NK-92 (cell line): ENCODE results near the gene TGOLN2.

Experiments
- DNase-seq: peaks from one replicate; lab custom pipeline; 2025; ENCODE audit not compliant: unreplicated experiment; lab: John Stamatoyannopoulos, UW

The TGOLN2 gene

DNA sequence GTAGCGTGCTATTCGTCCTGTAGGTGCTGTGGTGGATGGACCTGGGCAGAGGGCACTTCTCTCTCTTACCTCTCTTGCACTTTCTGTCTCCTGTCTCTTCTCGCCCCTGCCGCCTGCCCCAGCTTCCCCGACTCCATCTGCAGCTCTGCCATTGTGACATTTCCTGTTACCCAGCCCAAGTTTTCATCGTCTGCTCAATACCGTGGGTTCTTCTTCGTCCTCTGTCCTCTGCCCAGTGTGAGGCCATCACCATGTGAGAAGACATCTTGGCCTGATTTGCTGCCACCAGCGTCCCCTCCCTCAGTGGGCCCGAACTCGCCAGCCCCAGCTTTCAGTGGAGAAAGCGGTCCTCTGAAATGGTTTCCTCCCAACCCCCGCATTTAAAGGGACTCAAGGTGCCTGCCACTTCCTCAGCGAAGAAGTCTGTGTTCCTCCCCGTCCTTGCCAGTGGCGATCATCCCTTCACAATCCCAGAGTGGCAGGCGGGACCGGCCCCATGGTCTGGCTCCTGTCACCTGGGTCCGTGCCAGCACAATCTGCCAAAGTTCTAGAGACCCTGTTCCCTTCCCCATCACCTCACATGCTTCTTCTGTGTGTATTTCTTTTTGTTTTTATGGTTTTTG lies 18.0 kb downstream of the TGOLN2 start:
- DNase-seq, result no peak

DNA sequence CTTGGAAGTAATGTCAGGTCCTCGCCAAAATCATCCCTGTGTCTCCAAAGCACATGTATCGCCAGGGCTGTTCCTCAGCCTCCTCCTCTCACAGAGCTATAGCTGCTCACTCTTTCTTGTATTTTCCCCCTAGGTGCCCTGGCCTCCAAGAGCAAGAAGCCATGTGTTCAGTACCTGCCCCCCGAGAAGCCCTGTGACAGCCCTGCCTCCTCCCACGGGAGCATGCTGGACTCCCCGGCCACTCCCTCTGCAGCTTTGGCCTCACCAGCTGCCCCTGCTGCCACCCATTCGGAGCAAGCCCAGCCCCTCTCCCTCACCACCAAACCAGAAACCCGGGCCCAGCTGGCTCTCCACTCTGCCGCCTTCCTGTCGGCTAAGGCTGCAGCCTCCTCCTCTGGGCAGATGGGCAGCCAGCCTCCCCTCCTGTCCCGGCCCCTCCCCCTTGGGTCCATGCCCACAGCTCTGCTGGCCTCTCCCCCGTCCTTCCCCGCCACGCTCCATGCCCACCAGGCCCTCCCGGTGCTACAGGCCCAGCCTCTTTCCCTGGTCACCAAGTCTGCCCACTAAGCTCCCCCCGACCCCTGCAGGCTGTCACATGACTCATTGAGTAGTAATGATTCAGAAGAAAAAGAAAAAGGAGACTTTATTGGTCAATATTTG lies 18.8 kb downstream of the TGOLN2 start:
- DNase-seq, result no peak

DNA sequence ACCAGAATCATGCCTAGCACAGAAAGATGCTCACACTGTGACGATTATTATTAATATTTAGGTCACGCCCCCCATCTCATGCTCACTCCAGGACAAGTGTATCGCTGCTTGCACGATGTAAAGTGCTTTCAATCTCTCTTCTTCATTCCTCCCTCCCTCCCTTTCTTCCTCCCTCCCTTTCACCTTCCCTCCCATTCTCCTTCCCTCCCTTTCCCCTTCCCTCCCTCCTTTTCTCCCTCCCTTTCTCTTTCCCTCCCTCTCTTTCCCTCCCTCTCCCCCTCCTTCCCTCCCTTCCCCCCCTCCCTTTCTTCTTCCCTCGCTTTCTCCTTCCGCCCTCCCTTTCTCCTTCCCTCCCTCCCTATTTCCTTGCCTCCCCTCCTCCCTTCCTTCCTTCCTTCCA lies 19.6 kb downstream of the TGOLN2 start:
- no peak for DNase-seq

DNA sequence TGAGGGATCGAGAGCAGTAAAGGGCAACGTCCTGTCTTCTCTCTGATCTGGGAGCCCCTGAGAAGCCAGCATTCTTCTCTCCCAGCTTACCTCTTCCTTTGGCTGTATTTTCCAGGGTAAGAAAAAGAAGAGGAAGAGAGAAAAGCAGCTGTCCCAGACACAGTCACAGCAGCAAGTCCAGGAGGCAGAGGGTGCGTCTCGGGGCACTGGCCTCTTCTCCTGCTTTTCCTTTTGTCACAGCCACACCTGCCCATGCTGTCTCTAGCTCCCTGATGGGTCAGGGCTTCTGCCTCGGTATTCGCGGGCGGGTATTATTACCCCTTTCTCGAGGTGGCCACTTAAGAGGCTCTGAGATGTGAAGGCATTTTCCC lies 20.3 kb downstream of the TGOLN2 start:
- no peak for DNase-seq

DNA sequence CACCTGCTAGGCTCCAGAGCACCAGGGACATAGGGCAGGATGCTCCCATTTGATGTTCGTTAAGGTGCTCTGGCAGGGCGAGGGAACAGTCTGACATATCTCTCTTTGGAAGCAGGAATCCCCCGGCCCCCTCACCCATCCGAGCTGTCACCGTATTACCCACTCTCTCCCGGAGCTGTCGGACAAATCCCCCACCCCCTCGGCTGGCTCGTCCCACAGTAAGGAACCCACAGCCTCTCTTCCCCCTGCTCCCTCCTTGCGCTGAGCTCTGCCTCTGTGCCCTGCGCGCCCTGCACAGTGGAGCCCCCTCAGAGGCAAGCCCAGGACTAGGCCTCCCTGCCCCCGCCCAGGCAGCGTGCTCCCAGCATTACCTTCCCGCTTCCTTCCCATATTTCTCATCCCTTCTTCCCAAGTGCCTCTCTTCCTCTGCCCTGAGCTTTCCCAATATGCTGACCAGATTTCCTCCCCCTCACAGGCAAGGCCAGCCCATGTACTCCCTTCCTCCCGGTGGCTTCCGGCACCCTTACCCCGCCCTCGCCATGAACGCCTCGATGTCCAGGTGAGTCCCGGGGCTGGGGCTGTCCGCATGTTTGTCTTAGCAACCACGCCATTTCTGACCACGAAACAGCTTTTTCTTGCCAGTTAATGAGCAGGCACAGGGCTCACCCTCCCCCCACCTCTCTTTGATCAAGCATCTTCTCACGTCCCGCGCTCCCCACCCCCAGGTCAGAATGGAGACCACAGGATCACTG lies 23.8 kb downstream of the TGOLN2 start:
- DNase-seq, result no peak

DNA sequence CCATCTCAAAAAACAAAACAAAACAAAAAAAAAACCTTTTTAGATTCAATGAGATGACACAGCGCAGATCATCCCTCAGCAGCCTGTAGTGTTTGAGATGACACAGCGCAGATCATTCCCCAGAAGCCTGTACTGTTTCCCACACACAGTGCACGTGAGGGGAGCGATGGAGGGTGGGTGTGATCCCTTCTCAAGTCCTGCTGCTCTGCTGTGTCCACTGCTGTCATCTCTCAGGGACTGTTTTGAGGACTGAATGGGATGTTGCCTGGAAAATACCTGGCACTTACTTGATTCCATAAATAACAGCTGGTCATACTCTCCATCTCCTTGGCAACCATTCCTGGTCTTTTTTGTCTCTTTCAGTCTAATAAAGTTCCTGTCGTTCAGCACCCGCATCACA lies 25.7 kb downstream of the TGOLN2 start:
- DNase-seq, result no peak

DNA sequence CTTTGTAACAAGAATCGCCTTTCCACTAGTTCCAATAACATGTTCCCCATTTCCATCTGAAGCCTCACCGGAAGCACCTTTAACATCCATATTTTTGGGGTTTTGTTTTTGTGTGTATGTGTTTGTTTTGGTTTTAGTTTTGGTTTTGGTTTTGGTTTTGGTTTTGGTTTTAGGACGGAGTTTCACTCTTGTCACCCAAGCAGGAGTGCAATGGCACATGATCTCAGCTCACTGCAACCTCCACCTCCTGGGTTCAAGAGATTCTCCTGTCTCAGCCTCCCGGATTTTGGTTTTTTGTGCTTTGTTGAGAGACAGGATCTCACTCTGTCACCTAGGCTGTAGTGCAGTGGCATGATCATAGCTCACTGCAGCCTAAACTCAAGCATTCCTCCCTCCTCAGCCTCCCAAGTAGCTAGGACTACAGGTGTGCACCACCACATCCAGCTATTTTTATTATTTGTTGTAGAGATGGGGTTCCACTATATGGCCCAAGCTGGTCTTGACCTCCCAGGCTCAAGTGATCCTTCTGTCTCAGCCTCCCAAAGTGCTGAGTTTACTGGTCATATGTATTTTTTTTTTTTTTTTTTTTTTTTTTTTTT lies 36.3 kb downstream of the TGOLN2 start:
- DNase-seq, result no peak

DNA sequence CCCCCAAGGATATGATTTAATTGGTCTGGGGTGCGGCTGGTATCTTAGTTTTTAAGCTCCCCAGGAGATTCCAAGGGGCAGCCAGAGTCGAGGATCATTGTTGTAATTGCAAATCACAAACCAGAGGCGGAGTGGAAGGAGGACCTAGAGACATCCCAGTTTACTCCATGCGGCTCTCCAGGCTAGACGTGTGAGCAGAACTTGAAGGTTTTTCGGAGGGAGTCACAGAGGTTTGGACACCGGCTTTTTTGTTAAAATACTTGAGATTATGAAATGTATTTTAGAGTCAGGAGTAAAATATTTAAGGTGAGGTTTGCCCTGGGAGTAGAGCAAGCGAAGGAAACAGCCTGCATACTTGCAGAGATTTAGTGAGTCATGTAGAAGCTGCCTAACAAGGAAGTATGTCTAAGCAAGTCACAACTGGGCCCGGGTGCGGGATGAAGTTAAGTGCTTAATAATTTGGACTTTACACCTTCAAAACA lies 39.5 kb downstream of the TGOLN2 start:
- DNase-seq, result no peak

DNA sequence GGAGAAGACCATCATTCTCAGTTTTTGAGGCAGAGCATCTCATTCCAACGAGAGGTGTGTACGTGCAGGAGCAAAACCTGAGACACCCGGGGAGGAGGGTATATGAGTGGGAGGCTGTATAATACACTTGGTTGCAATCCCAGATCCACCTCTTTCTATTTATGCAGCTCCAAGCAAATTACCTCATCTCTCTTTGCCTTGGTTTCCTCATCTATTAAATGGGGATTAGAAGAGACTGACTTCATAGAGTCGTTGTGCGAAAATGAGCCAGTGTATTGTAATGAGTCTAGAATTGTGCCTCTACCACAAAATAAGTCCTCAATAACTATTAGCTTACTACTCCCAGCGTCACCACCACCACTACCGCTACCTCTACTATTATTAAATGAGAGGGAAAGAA lies 40.1 kb downstream of the TGOLN2 start:
- DNase-seq, result no peak

DNA sequence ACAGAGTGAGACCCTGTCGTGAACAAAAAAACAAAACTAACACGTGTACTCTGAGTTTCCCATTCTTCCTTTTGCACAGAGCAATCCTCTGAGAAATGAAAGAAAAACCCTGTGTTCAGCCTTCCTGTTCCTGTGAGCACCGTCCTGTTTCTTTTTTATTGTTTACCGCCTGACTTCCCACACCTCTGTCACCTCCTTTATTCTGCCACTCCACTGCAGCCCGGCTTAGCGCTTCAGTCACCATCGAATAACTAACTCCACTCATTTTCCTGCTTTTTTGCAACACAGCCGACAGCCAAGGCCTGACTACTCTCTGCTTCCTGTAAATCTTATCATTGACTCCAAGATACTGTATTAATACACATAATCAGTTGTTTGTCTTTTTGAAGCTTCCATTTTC lies 40.9 kb downstream of the TGOLN2 start:
- DNase-seq, result no peak

DNA sequence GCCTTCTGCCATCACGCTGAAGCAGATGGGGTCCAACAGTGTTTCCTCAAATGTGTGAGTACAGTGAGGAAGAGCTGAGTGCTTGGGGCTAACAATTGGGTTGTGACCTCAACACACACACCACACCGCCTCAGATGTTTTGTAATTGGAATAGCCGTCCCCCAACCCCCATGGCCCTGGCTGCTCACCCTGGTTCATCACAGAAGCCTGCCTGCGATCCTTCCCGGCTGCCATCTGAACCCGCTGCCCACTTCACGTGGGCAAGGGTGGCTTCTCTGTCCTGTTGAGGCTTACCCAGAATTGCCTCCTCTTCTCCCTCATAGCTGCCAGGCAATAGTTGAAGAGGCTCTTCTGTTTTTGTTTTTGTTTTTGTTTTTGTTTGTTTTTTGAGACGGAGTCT lies 44.1 kb downstream of the TGOLN2 start:
- DNase-seq, result no peak

DNA sequence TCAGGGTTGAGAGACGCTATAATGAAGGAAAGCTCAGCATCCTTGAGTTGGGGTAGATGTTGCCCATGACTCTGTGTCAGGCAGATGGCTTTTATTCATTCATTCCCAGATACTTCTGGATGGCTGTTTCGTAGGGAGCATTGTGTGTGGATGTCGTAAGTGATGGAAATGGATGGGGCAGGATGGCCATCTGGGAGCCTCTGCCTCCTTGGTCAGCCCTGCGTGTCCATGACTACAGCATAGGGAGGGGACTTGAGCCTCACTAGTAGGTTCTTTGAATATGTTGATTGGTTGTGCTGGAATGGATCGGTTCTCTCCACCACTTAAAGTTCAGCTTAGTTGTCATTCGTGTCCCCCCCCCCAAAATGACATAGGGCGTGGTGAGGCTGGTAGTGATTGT lies 44.9 kb downstream of the TGOLN2 start:
- no peak for DNase-seq

DNA sequence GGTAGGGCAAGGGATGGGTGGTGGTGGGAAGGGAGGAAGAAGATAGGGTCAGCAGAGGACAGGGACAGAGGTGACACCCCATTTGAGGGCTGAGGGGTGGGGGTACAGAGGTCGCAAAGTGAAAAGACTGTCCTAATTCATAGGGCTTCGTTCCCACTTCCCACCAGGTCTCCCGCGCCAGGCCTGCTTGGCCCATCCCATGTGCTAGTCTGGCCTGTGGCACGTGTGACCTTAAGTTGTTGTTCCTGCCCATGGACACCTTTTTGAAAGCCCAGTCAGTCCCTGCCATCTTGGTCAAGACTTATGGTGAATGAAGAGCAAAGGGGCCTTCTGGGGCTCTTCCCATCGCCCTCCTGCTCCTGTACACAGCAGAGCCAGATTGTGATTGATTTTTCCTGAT lies 46.2 kb downstream of the TGOLN2 start:
- DNase-seq, result no peak

DNA sequence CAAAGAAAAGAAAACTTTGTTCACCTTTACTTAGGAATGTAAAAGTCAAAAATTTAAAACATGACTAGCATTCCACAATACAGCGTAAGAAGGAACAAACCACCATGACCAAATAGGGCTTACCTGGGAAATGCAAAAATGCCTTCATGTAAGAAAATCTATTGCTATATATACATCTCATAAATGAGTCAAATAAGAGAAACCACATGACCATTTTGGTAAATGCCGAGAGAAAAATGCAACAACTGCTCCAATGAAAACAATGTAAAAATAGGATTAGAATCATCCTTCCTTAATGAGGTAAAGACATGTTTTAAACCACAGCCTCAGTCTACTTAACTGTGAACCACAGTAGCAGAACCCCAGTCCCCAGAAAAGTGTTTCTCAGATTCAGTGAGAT lies 49.4 kb downstream of the TGOLN2 start:
- DNase-seq, result no peak

DNA sequence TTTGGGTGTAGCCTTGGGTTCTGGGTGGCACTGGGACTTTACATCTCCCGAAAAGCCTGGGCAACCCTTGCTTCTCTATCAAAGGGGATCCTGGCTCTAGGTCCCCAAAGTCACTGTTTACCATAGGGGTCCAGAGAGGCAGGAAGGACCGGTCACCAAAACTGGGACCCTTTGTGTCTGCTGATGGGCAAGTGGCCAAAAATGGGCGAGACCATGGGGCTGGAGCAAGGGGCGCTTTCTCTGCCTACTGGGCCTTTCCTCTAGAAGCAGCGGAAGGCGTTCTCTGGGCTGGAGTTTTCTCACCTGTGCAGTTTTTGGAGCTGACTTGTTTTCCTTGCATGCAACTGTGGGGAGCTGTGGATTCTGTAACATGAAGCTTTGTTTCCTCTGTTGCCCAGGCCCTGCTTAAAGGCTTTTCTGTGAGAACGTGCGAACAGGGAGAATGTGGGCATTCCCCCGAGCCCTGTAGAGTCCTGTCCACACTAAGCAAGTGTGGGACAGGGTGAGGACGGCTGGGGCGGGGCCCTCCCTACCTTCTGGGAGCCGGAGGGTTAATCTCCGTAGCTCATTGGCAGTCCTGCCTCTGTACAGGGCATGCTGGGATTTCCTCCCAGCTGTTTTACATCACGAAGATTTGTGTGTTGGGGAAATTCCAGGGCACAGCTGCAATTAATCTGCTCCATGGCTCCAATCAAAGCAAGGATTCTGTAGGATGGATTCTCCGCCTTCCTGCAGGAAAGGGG lies 50.2 kb downstream of the TGOLN2 start:
- no peak for DNase-seq

DNA sequence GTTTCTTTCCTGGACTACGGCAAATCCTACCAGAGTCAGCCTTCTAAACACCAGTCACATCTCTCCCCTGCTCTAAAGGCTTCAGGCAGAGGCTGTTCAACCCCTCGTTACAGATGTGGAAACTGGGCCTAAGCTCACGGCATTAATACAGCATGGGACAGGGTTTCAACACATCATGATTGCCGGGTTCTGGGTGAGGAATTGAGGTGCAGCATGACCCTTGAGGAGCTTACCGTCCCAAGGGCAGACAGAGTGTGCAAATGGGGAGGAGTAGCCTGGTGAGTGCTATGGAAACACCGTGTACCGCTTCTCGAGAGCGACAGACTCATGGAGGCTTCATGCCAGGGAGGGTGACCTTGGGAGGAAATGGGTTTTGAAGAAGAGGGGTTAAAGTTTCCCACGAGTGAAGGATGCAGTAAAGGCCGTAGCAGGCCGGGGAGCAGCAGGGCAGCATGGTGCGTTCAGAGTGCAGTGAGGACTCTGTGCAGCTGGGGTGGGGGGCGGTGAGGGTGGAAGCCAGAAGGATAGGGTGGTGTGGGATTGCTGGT lies 51.1 kb downstream of the TGOLN2 start:
- no peak for DNase-seq

DNA sequence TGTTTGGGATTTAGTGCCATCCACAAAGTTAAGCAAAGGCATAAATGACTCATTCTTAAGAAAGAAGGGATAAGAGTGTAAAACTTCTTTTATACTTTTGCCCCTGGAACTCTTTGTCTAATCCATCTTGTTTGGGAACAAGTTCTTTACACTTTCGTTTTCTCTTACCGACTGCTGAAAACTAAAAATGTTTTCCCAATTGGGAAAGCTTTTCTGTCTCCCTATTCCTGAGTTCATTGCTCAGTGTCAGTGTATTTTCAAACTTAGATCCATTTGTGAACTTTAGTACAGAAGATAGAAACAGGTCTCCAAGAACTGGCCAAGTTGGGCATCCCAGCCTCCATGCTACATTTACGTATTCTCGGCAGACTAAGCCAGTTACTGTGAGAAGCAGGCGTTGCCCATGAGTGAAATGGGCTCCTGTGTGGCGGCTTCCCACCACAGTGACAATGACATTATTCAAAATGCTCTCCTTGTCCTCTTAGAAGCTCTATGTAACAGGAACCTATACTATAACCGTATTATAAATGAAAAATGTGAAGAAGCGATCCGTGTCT lies 51.7 kb downstream of the TGOLN2 start:
- DNase-seq, result no peak

DNA sequence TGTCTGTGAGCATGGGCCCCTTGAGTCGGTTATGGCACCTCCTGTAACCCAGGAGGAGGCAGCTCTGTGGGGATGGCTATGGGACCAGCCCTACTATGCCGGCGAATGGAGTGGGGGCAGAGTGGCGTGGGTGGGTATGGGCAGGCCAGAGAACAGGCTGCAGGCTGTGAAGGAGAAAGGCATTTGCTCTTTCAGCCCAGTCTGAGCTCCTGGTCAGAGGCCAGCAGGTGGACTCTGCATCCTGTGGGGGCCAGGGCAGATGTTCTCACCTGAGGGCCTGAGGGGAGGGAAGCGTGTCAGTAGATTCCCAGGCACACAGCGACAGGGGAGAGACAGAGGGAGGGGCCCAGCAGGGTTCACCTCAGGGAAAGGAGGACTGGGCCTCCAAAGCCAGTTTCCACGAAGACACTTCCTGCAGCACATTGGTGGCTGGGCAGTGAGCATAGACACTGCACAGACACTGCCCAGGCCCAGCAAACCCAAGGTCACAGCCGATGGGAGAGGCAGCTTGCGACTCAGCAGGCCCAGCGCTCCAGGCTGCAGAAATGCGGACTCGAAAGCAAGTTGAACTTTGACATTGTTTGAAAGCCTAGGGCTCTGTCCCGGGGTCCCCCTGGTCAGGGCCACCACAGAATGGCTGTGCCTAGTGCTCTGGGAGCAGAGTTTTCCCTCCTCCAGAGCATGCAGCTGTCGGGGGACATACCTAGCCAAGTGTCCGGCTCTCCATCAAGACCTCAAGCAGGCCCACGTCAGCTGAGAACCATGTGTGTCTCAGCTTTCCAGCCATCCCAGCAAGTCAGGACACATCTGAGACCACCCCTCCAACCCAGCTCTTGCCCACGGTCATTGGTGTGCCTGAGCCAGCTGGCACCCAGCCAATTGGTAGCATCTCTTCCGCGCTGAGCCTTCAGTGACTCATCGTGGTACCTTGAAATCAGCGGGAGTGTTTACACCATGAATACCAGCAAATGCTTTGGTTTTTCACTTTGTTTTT lies 53.8 kb downstream of the TGOLN2 start:
- DNase-seq, result no peak

DNA sequence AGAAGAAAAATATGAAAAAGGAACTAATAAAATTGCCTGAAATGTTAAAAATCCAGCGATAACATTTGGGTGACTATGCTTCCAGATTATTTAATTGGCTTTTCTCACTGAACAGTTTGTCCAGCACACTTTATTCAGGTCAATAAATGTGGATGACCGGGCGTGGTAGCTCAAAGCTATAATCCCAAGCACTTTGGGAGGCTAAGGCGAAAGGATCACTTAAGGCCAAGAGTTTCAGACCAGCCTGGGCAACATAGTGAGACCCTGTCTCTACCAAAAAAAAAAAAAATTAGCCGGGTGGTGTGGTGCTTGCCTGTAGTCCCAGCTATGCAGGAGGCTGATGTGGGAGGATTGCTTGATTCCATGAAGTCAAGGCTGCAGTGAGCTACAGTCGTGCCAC lies 55.4 kb downstream of the TGOLN2 start:
- no peak for DNase-seq
